NCI-H1105 (cell line): ENCODE measurements around the gene IRF2BP1.
"Not testable (repeated sequence)": the region's sequence is repeated elsewhere in the genome, so short reads cannot be mapped to it uniquely, and the experiment has no call there.

ENCODE experiments used
- DNase-seq: peaks from one replicate; lab custom pipeline; 2025; lab: John Stamatoyannopoulos, UW

IRF2BP1 gene

DNA sequence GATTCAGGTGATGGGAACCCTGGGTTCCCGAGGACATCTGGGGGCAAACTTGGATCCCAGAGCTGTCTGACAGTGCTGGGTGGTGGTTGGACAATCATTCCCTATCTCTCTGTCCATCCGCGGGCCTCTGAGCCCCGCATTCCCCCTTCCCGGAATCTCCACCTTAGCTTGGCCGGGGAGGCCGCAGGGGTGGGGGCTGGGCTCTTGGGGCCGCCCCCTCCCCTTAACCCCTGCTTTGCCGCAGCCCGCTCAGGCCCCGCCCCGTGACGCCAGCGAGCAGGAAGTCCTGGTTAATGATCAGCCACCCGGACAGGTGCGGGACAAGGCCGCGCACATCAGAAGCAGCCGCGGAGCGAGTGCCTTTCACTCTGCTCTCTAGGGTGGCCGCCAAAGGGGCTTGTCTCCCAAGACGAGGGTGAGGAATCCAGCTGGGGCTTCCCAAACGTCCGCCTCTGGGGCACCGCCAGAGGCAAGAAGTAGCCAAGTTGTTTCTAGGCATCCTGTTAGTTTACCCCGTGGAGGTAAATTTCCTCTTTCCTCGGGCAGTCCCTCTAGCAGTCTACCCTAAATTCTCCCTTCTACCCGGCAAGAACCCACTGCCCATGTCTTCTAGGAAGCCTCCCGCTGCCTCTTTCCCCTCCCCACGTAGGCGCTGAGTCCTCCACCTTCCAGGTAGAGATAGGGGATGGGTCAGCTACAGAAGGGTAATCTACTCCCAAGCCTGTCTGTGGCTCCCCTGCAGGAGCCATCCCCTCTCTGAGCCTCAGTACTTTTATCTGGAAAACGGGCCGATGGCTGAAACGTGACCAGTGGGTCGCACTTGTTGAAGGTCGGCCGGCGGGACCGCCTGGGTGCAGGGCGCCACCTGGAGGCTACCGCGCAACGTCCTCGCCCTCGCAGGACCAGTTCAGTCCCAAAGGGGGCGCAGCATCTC lies 3.0 kb downstream of the IRF2BP1 start:
- peak; percentile 71 for DNase-seq

GRCh38 chr19:45881909-45882528 lies 3.9 kb downstream of the IRF2BP1 start:
- DNase-seq: no peak

DNA sequence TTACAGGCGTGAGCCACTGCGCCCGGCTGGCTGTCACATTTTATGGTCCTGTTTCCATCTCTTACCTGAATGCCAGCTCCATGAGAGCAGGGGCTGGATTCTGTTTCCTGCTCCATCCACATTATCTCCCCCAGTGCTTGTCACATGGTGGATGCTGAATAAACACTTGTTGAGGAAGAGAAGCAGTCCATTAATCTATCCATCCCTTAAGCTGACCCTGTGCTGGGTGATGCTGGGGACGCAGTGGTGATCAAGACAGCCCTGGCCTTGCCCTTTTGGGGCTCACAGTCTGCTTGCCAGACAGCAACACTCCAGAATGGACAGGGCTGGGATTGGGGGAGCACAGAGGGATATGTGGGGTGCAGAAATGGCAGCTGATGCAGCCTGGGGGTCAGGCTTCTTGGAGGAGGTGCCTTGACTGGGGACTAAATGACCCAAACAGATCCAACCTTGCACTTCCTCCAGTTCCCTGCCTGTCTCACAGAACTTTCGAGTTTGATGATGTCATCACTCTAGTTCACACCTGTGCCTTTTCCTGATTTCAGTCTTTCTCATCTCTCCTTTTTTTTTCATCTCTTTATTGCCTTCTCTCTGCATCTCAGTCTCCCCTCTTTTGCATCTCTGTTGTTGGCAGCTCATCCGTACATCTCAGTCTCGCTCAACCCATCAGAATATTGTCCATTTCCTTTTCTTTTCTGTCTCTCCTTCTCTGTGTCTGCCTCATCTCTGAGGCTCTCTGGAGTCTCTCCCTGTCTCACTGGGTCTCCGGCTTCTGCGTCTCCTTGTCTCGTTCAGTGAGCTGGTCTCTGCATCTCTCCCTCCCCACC lies 4.6 kb downstream of the IRF2BP1 start:
- no peak for DNase-seq

- DNase-seq: no peak
Observed at GRCh38 chr19:45879971-45880370, 6.0 kb downstream of the IRF2BP1 start.

DNA sequence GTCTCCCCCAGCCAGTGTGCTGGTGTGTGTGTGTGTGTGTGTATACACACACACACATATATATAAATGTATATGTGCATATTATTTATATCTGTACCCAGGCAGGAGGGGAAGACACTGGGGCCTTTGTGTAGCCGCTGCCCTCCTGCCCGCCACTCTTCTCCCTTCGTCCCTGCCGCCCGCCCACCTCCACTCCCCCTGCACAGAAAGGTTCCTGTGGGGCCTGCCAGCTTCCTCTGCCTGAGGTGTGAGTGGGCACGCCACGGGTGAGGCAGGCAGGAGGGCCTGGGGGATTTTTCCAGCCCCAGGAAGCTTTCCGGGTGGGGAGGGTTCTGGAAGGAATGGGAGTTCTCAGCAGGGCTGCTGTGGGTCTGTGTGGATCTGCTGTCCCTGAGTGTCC lies 6.9 kb downstream of the IRF2BP1 start:
- no peak for DNase-seq

GRCh38 chr19:45878043-45878794 lies 7.7 kb downstream of the IRF2BP1 start:
- no peak for DNase-seq

GRCh38 chr19:45876411-45877197 lies 9.3 kb downstream of the IRF2BP1 start:
- DNase-seq: no peak

DNA sequence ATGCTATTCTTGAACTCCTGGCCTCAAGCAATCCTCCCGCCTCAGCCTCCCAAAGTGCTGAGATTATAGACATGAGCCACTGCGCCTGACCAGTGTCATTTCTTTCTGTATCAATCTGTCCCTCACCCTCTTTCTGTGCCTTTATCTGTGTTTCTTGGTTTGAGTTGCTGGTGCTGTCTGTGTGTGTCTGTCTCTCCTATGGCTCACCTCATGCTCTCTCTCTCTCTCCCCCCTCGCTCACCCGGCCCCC lies 9.9 kb downstream of the IRF2BP1 start:
- no peak for DNase-seq

GRCh38 chr19:45874620-45874966 lies 11.3 kb downstream of the IRF2BP1 start:
- DNase-seq: no peak

DNA sequence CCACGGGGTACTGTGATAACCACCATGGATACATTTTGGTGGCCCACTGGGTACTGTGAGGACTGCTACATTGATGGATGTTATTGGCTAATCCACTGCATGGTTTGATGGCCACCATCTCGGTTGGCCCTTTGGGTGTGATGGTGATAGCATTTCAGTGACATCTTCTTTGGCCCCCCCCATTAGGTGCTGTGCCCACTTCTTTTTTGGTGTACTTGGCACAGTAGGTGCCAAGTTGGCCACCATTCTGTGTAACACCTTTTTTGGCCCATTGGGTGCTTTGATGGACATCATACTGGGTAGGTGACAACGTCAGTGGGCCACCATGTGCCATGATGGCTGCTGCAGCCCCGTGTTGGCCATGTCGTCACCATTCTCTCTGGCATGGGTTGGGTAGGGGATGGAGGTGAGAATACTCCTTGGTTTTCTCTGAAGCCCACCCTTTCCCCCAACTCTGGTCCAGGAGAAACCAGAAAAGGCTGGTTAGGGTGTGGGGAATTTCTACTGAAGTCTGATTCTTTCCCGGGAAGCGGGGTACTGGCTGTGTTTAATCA lies 12.6 kb downstream of the IRF2BP1 start:
- DNase-seq: no peak

DNA sequence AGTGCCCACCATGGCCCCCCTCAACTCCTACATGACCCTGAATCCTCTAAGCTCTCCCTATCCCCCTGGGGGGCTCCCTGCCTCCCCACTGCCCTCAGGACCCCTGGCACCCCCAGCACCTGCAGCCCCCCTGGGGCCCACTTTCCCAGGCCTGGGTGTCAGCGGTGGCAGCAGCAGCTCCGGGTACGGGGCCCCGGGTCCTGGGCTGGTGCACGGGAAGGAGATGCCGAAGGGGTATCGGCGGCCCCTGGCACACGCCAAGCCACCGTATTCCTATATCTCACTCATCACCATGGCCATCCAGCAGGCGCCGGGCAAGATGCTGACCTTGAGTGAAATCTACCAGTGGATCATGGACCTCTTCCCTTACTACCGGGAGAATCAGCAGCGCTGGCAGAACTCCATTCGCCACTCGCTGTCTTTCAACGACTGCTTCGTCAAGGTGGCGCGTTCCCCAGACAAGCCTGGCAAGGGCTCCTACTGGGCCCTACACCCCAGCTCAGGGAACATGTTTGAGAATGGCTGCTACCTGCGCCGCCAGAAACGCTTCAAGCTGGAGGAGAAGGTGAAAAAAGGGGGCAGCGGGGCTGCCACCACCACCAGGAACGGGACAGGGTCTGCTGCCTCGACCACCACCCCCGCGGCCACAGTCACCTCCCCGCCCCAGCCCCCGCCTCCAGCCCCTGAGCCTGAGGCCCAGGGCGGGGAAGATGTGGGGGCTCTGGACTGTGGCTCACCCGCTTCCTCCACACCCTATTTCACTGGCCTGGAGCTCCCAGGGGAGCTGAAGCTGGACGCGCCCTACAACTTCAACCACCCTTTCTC lies 13.6 kb downstream of the IRF2BP1 start:
- no peak for DNase-seq

DNA sequence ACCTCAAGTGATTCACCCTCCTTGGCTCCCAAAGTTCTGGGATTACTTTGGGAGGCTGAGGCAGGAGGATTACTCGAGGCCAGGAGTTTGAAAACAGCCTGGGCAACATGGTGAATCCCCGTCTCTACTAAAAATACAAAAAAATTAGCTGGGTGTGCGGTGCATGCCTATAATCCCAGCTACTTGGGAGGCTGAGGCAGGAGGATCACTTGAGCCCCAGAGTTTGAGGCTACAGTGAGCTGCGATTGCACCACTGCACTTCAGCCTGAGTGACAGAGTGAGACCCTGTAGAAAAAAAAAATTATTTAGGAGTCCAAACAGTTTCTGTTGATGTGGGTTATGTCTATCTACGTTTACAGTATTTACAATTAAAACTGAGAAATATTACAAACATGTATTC lies 15.1 kb downstream of the IRF2BP1 start:
- no peak for DNase-seq

- DNase-seq: not testable (repeated sequence)
Observed at GRCh38 chr19:45867241-45867640, 18.7 kb downstream of the IRF2BP1 start.

DNA sequence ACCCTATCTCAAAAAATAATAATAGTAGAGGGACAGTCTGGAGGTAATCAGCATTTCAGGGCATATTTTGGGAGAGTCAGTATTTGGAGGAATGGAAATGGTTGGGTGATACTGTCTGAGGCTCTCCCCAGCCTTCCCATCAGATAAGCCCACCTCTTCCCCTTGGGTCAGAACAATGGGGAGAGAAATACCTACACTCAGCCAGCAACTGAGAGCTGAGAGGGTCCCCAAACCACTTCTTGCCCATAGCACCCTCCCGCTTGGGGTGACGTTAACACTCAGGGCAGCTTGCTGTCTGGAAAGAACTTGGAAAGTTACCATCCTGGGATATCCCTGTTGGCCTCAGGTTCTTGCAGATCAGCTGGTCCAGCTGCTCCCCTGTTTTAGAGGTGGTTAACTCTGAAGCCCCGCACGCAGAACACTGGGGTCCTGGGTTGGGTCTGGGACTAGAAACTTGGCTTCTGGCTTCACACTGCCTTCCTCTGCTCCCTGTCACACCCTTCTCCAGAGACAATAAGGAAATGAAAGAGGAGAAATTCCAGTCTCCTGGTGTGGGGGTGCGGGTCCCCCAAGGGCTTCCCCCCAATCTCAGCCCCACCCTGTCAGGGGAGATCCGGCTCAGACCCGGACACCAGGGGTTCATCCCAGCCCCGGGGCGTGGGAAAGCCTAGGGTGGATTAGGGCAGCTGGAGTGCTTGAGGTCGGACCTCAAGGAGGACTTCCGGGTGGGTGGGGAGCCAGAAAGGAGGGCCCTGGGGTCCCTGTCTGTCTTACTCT lies 19.4 kb downstream of the IRF2BP1 start:
- no peak for DNase-seq

DNA sequence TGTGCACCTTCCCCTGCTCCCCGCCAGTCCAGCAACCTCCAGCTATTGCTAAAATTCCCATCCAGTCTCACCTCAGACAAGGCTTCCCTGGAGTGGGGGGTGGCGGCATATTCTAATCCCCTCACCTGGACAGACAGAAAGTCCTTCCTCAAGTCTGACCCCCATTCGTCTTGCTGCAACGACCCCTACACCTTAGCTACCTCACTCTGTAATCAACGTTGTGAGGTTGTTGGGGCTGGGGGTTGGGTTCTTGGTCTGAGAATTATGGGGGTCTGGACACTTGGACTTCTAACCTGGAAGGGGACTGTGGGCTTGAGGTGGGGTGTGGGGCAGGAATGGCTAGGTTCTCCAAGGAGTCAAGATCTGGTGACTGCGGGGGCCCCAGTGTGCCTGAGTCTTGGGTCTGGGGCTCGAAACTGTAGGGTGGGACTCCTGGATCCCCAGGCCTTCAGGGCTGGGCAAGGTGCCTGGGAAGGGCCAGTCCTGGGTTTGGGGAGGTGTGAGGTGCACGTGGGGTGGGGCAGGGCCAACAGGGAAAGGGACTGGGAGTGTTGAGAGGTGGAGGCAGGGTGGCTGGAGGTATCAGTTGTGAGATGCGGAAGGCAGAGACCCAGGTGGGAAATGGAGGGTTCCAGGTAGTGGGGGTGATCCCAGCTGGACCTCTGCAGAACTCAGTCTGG lies 20.5 kb downstream of the IRF2BP1 start:
- DNase-seq: no peak

DNA sequence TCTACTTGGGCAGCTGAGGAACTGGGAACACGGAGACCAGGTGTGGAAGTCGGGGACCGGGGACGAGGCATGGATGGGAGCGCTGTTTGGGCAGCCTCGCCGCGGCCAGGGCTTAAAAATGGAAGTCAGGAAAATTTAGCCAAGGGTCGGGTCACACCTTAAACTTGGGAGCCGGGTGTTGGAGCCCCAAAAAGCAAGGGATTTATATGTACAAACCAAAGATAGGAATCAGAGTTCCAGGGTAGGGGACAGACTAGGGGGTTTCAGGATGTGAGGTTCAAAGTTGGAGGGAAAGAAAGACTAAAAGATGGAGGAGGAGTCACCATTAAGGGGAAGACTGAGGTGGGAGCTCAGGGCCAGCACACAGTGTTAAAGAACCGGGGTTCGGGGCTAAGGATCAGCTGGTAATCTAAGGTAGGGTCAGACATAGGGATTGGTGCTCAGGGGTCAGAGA lies 21.3 kb downstream of the IRF2BP1 start:
- no peak for DNase-seq

DNA sequence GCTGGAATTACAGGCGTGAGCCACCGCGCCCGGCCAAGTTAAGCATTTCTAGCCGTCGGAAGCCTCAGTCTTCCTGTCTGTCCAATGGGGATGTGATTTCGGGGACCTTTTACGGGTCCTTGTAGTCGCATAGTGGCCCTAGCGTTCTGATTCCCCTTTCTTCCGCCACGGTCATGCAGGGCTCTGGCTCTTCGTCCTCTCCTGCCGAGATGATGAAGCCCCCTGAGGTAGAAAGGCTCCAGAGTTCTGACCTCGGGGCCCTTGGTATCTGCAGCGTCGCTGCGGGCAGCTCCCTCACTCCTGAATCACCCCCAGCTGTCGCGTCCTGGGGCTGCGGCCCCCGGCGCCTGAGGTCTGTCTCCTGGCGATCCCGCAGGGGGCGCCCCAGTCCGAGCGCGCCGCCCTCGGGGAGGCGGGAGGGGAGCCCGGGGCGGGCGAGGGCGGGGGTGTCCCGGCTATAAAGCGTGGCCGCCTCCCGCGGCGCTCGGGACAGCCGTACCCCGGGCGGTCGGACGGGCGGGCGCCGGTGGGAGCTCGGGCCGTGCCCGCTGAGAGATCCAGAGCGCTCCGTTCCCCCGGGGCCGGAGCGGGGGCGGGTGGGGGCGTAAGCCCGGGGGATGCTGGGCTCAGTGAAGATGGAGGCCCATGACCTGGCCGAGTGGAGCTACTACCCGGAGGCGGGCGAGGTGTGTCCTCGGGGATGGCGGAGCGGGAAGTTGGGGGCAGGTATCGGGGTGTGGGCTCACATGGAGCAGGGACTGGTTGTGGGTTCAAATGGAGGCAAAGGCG lies 21.9 kb downstream of the IRF2BP1 start, which contains the start of gene FOXA3:
FOXA3 (plus strand) TSS at position 487 of the 789 bp plus-strand sequence; CDS start at position 618, 131 bp downstream.
- no peak for DNase-seq

DNA sequence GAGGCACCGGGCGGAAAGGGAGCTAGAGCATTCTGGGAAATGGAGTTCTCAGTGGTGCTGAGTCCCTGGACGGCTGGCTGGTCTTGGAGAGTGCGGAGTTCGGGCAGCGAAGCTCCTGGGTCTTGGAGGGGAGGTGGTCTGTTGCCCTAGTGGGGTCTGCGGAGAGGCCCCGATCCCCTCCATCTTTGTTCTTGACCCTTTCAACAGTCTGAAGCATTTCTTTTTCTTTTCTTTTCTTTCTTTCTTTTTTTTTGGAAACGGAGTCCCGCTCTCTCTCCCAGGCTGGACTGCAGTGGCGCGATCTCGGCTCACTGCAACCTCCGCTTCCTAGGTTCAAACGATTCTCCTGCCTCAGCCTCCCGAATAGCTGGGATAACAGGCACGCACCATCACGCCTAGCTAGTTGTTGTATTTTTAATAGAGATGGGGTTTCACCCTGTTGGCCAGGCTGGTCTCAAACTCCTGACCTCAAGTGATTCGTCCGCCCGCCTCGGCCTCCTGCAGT lies 22.6 kb downstream of the IRF2BP1 start:
- DNase-seq: no peak
